Measurements from ENCODE around the gene RPS24. TPM values are rescaled to one million over a fixed set of nuclear protein-coding genes. Genes with fewer than 3 reads are reported as not detected.

The RPS24 gene
- total and polyA plus RNA-seq, 2 of the 8 experiments (the other 6 are each of a cell fraction or from before 2014, with no cell fraction given): 2,128 to 3,943 TPM

GRCh38 chr10:78025685-78026364 lies 7.8 kb upstream of the RPS24 start:
- H3K9ac ChIP-seq (replicated peaks in 1 of 4; ENCODE audit: extremely low read depth in 1 of 4, low read depth in 3 of 4, low read length in 3 of 4): no peak overlapping the region
- peaks cover 7% of the 10 kb centered on the region for H3K23me2 ChIP-seq (ENCODE audit: low read depth, low read length)
- no peak overlapping the region for H3K4me3 ChIP-seq (ENCODE audit: extremely low read depth in 1 of 4, insufficient read depth in 2 of 4, low read depth in 3 of 4, low read length in 4 of 4)
- peaks cover 36 to 54% (median 52%) of the 10 kb centered on the region in 4 experiments for H3K36me3 ChIP-seq (ENCODE audit: control insufficient read depth in 2 of 4, insufficient read depth in 4 of 4, low read length in 3 of 4)
- no peak overlapping the region for H2AK5ac ChIP-seq (ENCODE audit: low read depth, low read length)
- no peak overlapping the region for H3K23ac ChIP-seq (ENCODE audit: insufficient read length)
- FAIRE-seq: no peak
- H3K4me1 ChIP-seq (replicated peaks in 1 of 4; ENCODE audit: control insufficient read depth in 3 of 4, insufficient read depth in 4 of 4, low read length in 3 of 4): no peaks in the 10 kb centered on the region
- H3K4me2 ChIP-seq (ENCODE audit: insufficient read depth in 1 of 2, low read depth in 2 of 2, low read length in 2 of 2): no peak overlapping the region
- no peak overlapping the region for H3K18ac ChIP-seq (ENCODE audit: extremely low read depth, low read length)
- H3K27ac ChIP-seq (ENCODE audit: low read depth, low read length): no peak overlapping the region
- no peaks in the 10 kb centered on the region for H3K9me3 ChIP-seq (ENCODE audit: insufficient read depth in 2 of 2, low read depth in 1 of 2, low read length in 1 of 2)
- H2BK5ac ChIP-seq (ENCODE audit: low read depth, low read length): no peak overlapping the region
- peaks cover 9% of the 10 kb centered on the region; the same call in 1 of the 2 replicates for H3K79me1 ChIP-seq (ENCODE audit: low read depth, low read length)
- H4K20me1 ChIP-seq (replicated peaks in 1 of 2; ENCODE audit: control insufficient read depth in 1 of 2, insufficient read depth in 2 of 2, low read length in 2 of 2): peaks cover 0 to 11% of the 10 kb centered on the region in 2 experiments
- no peak overlapping the region for H3K4ac ChIP-seq (replicated peaks; ENCODE audit: insufficient read length, low read depth, low read length)
- no peak overlapping the region for H4K5ac ChIP-seq (ENCODE audit: insufficient read length, low read depth, low read length)
- ChIA-PET POLR2A (ENCODE audit: partially characterized antibody) (interaction anchor here (4.1 kb wide), 1 partner anchor 16 kb away, joined by 41 read pairs; no protein-coding TSS in a partner anchor), CTCF (ENCODE audit: partially characterized antibody) (no interaction called here)
- H2BK20ac ChIP-seq (ENCODE audit: low read length): no peak overlapping the region
- no peak overlapping the region for H2AFZ ChIP-seq (ENCODE audit: low read length)
- H2BK15ac ChIP-seq (ENCODE audit: low read length): no peak overlapping the region
- no peak overlapping the region for H2BK120ac ChIP-seq (replicated peaks; ENCODE audit: low read depth, low read length)
- no peak overlapping the region for H4K91ac ChIP-seq (replicated peaks; ENCODE audit: insufficient read length, low read length)
- H3K56ac ChIP-seq (replicated peaks; ENCODE audit: insufficient read length, low read depth, low read length): no peak overlapping the region
- no peak overlapping the region for H3K14ac ChIP-seq (ENCODE audit: insufficient read length)
- peaks cover 8 to 31% of the 10 kb centered on the region in 2 experiments for H3K79me2 ChIP-seq (ENCODE audit: control insufficient read depth in 1 of 2, insufficient read depth in 2 of 2, low read length in 2 of 2)
- no peak for DNase-seq (ENCODE audit: low read depth in 1 of 2, low spot score in 2 of 2)
- no peaks in the 10 kb centered on the region for H3K27me3 ChIP-seq (replicated peaks in 1 of 4; ENCODE audit: control insufficient read depth in 3 of 4, extremely low read depth in 1 of 4, insufficient read depth in 3 of 4, low read length in 3 of 4)
- H4K8ac ChIP-seq (ENCODE audit: extremely low read depth, insufficient read depth, low read length): no peak overlapping the region
- no peak overlapping the region for H2BK12ac ChIP-seq (ENCODE audit: low read depth, low read length)
- WGBS, 2 experiments (ENCODE audit: extremely low coverage in 1 of 2, insufficient coverage in 1 of 2, insufficient read length in 1 of 2, insufficient replicate concordance in 2 of 2, low coverage in 1 of 2, low lambda C conversion rate in 2 of 2, missing lambda C conversion rate in 1 of 2): 93% methylated on average over 8 of the region's 8 CpGs; no CpG with 5 or more reads in 1 of the 2 experiments
- TF ChIP-seq BCL11A (IDR thresholded peaks at IDR 0.05; ENCODE audit: low read depth in 2 of 2, low read length in 2 of 2) (no peak), CEBPB (IDR thresholded peaks at IDR 0.05; ENCODE audit: low read depth, low read length) (no peak), RXRA (IDR thresholded peaks at IDR 0.05; ENCODE audit: insufficient read depth, low read depth, low read length) (no peak), TAF7 (optimal IDR thresholded peaks at IDR 0.05; ENCODE audit: borderline replicate concordance, low read depth, low read length) (no peak), GABPA (IDR thresholded peaks at IDR 0.05; ENCODE audit: borderline replicate concordance, insufficient read depth, low read length) (no peak), CBX8 (IDR thresholded peaks at IDR 0.05; ENCODE audit: borderline replicate concordance, low read depth, low read length) (no peak), MAX (IDR thresholded peaks at IDR 0.05) (no peak), CTCF (IDR thresholded peaks at IDR 0.05; ENCODE audit: control extremely low read depth in 1 of 3, insufficient read depth in 1 of 3, low read depth in 1 of 3, low read length in 3 of 3) (no peak), JUN (IDR thresholded peaks at IDR 0.05; ENCODE audit: low read depth, low read length) (no peak), KDM4A (IDR thresholded peaks at IDR 0.05; ENCODE audit: low read depth, low read length, severe bottlenecking) (no peak)
